ENCODE measurements around the gene MPV17L2. TPM values are rescaled to one million over a fixed set of nuclear protein-coding genes. Genes with fewer than 3 reads are reported as not detected.

Gene MPV17L2
- total RNA-seq, 1 donor from 2014 or later = 12.5 TPM

DNA sequence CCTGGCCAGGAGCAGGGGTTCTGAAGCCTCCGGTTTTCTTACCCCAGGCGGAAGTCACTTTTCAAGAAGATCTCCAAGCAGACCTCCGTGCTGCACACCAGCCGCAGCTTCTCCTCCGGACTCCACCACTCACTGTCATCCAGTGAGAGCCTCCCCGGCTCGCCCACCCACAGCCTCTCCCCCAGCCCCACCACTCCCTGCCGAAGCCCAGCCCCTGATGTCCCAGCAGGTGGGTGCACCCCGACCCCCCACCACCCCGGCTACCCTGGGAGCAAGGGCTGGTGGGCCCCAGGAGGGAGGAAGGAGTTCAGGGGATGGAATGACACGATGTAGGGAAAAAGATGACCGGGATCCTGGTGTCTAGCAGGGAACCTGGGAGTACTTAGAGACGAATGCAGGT is 45.6 kb upstream of the MPV17L2 start:
- H3K4me3 ChIP-seq = no peak overlapping the region
- no peak for DNase-seq
- no peak for TF ChIP-seq CTCF (IDR thresholded peaks at IDR 0.05; ENCODE audit: borderline replicate concordance)

DNA sequence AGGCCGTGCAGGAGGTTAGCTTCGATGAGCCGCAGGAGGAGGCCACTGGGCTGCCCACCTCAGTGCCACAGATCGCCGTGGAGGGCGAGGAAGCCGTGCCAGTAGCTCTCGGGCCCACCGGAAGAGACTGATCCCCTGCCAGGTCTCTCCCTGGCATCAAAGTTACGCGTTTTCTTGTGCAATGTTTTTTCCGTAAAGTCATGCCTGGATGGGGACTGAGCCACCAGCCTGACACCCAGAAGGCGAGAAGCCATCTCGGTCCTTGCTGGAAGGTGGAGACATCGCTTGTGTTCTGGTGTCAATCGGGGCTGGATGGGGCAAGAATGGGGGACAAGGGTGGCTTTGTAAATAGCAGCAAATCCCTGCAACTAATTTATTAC is 43.4 kb upstream of the MPV17L2 start:
- H3K27ac ChIP-seq (replicated peaks) = no peak overlapping the region
- TF ChIP-seq CTCF (IDR thresholded peaks at IDR 0.05; ENCODE audit: borderline replicate concordance) = no peak
- no peaks in the 10 kb centered on the region for H3K27me3 ChIP-seq (ENCODE audit: low read depth)
- DNase-seq = no peak
- intact Hi-C loops (cut with micrococcal nuclease) = no loop called here
- H3K4me1 ChIP-seq = peaks cover 30% of the 10 kb centered on the region
- no peaks in the 10 kb centered on the region for H3K9me3 ChIP-seq (replicated peaks)
- H3K4me3 ChIP-seq = no peak overlapping the region
- H3K36me3 ChIP-seq = peaks cover 20% of the 10 kb centered on the region

More for the DNA sequence above, 45.6 kb upstream of the MPV17L2 start:
- H3K9me3 ChIP-seq (replicated peaks) = no peaks in the 10 kb centered on the region
- no peaks in the 10 kb centered on the region for H3K27me3 ChIP-seq (ENCODE audit: low read depth)
- intact Hi-C loops (cut with micrococcal nuclease) = no loop called here
- peaks cover 40% of the 10 kb centered on the region for H3K36me3 ChIP-seq
- no peak overlapping the region for H3K27ac ChIP-seq (replicated peaks)
- H3K4me1 ChIP-seq = peaks cover 10% of the 10 kb centered on the region

DNA sequence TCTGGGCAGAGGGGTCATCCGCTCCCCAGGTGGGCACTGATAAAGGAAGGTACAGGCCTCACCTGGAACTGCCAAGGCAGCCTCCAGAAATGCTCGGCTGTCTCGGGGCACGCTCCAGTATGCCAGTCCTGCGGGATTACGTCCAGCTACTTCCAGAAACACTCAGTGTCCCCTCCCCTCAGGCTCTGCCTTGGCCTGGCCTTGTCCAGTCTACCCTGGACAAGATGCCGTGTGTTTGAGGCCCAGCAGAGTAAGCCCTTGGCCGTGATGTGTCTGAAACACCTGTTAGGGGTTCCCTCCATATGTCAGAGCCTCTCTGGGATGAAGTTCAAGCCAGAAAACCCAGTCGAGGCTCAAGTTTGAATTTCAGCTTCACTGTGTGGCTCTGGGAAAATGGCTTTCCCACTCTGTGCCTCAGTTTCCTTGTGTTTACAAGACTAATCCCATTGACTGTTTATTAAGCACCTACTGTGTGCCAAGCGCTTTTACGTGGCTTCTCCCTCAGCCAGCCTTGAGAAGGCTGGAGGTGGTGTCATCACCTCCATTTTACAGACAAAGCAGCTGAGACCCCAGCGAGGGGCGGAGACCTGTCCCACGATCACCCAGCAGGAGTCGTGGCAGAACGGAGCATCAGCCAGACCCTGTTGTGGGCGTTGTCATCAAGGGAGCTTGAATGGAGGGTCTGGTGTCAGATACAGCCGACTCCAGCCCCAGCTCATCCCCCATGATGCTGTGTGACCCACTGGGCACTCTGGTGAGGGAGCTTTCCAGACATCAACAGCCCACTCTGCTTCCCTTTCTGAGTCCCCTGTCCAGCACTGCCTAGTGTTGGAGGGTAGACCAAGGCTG is 42.0 kb upstream of the MPV17L2 start:
- peaks cover 12% of the 10 kb centered on the region for H3K36me3 ChIP-seq
- H3K9me3 ChIP-seq (replicated peaks) = no peaks in the 10 kb centered on the region
- H3K27ac ChIP-seq (replicated peaks) = no peak overlapping the region
- no peak for TF ChIP-seq CTCF (IDR thresholded peaks at IDR 0.05; ENCODE audit: borderline replicate concordance)
- DNase-seq = no peak
- H3K4me1 ChIP-seq = peaks cover 40% of the 10 kb centered on the region
- H3K4me3 ChIP-seq = no peak overlapping the region
- H3K27me3 ChIP-seq (ENCODE audit: low read depth) = no peaks in the 10 kb centered on the region
- intact Hi-C loops (cut with micrococcal nuclease) = no loop called here

GRCh38 chr19:18152442-18152816 is 40.6 kb upstream of the MPV17L2 start:
- DNase-seq = peak; percentile 98
- peak; percentile 71 for TF ChIP-seq CTCF (IDR thresholded peaks at IDR 0.05; ENCODE audit: borderline replicate concordance)
- Histone ChIP-seq H3K36me3 (peaks cover 14% of the 10 kb centered on the region), H3K27me3 (ENCODE audit: low read depth) (no peaks in the 10 kb centered on the region), H3K27ac (replicated peaks) (peak overlapping the region; percentile 99), H3K4me1 (peaks cover 54% of the 10 kb centered on the region), H3K9me3 (replicated peaks) (no peaks in the 10 kb centered on the region), H3K4me3 (peak overlapping the region; percentile 95)
- intact Hi-C loops (cut with micrococcal nuclease) = no loop called here

- H3K4me1 ChIP-seq = peaks cover 60% of the 10 kb centered on the region
- peak within 1 kb of the TSS; percentile 95 for H3K4me3 ChIP-seq
- peak within 1 kb of the TSS; percentile 99 for H3K27ac ChIP-seq (replicated peaks)
- H3K27me3 ChIP-seq (ENCODE audit: low read depth) = no peaks in the 10 kb centered on the region
- no peaks in the 10 kb centered on the region for H3K9me3 ChIP-seq (replicated peaks)
- TF ChIP-seq CTCF (IDR thresholded peaks at IDR 0.05; ENCODE audit: borderline replicate concordance) = no peak
- H3K36me3 ChIP-seq = peaks cover 11% of the 10 kb centered on the region
- intact Hi-C loops (cut with micrococcal nuclease) = no loop called here
- peak; percentile 100 for DNase-seq
Observed at GRCh38 chr19:18152817-18153555, 40.0 kb upstream of the MPV17L2 start, which contains the start of gene PIK3R2. PIK3R2 (plus strand) TSS chr19:18153163; CDS start chr19:18155880, 2,717 bp downstream.

Measured in left ventricle myocardium inferior (tissue), 1 donor.